A673 (cell line): ENCODE results near the gene GAREM1. TPM values are rescaled to one million over a fixed set of nuclear protein-coding genes. Genes with fewer than 3 reads are reported as not detected.
A peak's percentile ranks its signal among the peaks of the same experiment; 100 is the strongest.

Experiments used
- BruUV-seq: library from RNA; stranded (reverse); fragments of 400-500 nt; replicated peaks from 2 replicates; lab custom pipeline; 2021; lab: Mats Ljungman, UMichigan
- CTCF ChIA-PET: fragments of 300-600 bp; sonication (Branson Sonifier 250); formaldehyde crosslinking; loops from one replicate; lab custom pipeline; 2022; ENCODE audit warnings: antibody characterized with exemption; lab: Charles Lee
- POLR2A ChIA-PET: fragments of 300-600 bp; sonication (Branson Sonifier 250); formaldehyde crosslinking; loops from one replicate; lab custom pipeline; 2022; ENCODE audit warnings: antibody characterized with exemption; ENCODE audit not compliant: low non-redundant PET; lab: Charles Lee
- DNase-seq: peaks from one replicate; pipeline ENCODE4 v3.0.0-alpha.2; 2015; ENCODE audit warnings: low spot score
- H3K27ac ChIP-seq: fragments of 200-600 bp; sonication (generic); 2 replicates; pipeline ENCODE4 v1.5.1; 2016; ENCODE audit warnings: mixed run types, low read depth, mild to moderate bottlenecking, mixed read lengths, antibody characterized with exemption, low read length; ENCODE audit not compliant: poor library complexity, severe bottlenecking
- H3K27me3 ChIP-seq: fragments of 200-600 bp; sonication (generic); replicated peaks from 2 replicates; pipeline ENCODE4 v1.6.1; 2017; ENCODE audit warnings: mixed run types, low read depth, mild to moderate bottlenecking, mixed read lengths, antibody characterized with exemption, low read length; ENCODE audit not compliant: insufficient read depth, poor library complexity
- H3K36me3 ChIP-seq: fragments of 200-600 bp; sonication (generic); 2 replicates; pipeline ENCODE4 v1.6.1; 2016; ENCODE audit warnings: mixed run types, mild to moderate bottlenecking, mixed read lengths, antibody characterized with exemption, low read length; ENCODE audit not compliant: insufficient read depth, poor library complexity, severe bottlenecking
- H3K4me1 ChIP-seq: fragments of 200-600 bp; sonication (generic); 2 replicates; pipeline ENCODE4 v1.6.1; 2017; ENCODE audit warnings: mixed run types, mild to moderate bottlenecking, mixed read lengths, antibody characterized with exemption, low read length; ENCODE audit not compliant: insufficient read depth, poor library complexity, severe bottlenecking
- H3K4me3 ChIP-seq: fragments of 200-600 bp; sonication (generic); 2 replicates; pipeline ENCODE4 v1.5.1; 2016; ENCODE audit warnings: low read depth, mixed run types, mild to moderate bottlenecking, mixed read lengths, low read length; ENCODE audit not compliant: poor library complexity, severe bottlenecking
- H3K9me3 ChIP-seq: fragments of 200-600 bp; sonication (generic); 2 replicates; pipeline ENCODE4 v1.6.1; 2016; ENCODE audit warnings: mixed run types, low read depth, mild to moderate bottlenecking, mixed read lengths, antibody characterized with exemption, low read length; ENCODE audit not compliant: poor library complexity, severe bottlenecking
- EZH2 ChIP-seq: fragments of 200-600 bp; sonication (generic); IDR thresholded peaks from 2 replicates; pipeline ENCODE4 v1.6.1; 2017; ENCODE audit warnings: borderline replicate concordance, low read depth, mild to moderate bottlenecking, mixed read lengths, antibody characterized with exemption, low read length; ENCODE audit not compliant: poor library complexity, severe bottlenecking
- intact Hi-C: fragments of 100-400 bp; cut with micrococcal nuclease; formaldehyde crosslinking; loops from one replicate; pipeline ENCODE4 v1.10.0; 2022; ENCODE audit not compliant: unreplicated experiment
- total RNA-seq: library from RNA; stranded (reverse); gene quantifications from 2 replicates; pipeline ENCODE4 v1.2.3, GENCODE V29; 2021
- TF ChIP-seq, protein P1 (sequence below): fragments of 300-800, 200-600 bp; sonication (generic); conservative IDR thresholded peaks from 2 replicates; pipeline ENCODE4 v1.5.1; 2017; ENCODE audit warnings: low read depth, mild to moderate bottlenecking, antibody characterized with exemption, low read length, moderate library complexity, mixed read lengths

GAREM1 gene
- total RNA-seq, 1 experiment from 2014 or later, result 8.4 TPM

DNA sequence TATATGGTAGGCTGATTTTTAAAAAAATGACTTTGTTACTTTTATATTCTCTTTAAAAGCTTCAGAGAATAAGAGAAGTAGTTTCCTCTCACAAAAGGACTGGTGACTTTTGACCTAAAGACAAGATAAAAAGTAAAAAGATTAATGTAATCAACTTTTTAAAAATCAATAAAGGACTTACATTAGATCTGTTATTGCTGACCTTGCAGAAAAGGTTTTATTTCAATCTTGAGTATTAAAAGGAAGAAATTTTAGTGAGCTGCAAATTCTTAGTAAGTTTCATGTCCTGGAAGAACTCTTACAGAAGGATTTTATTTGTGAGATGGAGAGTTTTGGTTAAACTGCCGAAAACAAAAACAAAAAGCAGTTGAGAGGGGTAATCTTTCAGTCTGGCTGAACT, 2.2 kb upstream of the GAREM1 start:
- CTCF ChIA-PET, result interaction anchor here (0.6 kb wide), 1 partner anchor 63 kb away, joined by 3 read pairs; no protein-coding TSS in a partner anchor

DNA sequence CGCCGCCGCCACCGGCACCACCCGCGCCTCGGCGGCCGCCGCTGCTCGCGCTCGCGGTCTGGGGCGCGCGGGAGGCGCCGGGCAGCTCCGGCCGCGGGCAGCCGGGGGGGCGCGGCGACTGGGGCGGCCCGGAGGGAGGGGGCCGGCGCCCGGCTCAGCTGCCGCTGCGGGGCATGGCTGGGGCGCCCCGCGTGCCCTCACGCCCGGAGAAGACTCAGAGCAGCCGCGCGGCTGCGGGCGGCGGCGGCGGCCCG, 295 bp downstream of the GAREM1 start:
- no peak overlapping the region for H3K27ac ChIP-seq
- H3K4me1 ChIP-seq, result peaks cover 5% of the 10 kb centered on the region
- H3K27me3 ChIP-seq, result no peaks in the 10 kb centered on the region
- no peak for TF ChIP-seq EZH2
- TF ChIP-seq, protein P1, sequence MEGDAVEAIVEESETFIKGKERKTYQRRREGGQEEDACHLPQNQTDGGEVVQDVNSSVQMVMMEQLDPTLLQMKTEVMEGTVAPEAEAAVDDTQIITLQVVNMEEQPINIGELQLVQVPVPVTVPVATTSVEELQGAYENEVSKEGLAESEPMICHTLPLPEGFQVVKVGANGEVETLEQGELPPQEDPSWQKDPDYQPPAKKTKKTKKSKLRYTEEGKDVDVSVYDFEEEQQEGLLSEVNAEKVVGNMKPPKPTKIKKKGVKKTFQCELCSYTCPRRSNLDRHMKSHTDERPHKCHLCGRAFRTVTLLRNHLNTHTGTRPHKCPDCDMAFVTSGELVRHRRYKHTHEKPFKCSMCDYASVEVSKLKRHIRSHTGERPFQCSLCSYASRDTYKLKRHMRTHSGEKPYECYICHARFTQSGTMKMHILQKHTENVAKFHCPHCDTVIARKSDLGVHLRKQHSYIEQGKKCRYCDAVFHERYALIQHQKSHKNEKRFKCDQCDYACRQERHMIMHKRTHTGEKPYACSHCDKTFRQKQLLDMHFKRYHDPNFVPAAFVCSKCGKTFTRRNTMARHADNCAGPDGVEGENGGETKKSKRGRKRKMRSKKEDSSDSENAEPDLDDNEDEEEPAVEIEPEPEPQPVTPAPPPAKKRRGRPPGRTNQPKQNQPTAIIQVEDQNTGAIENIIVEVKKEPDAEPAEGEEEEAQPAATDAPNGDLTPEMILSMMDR, result no peak
- no peak for DNase-seq
- ChIA-PET CTCF (interaction anchor here (0.6 to 2.8 kb wide), 10 partner anchors 79 to 753 kb away, joined by 3 to 45 read pairs (median 4); no protein-coding TSS in a partner anchor), POLR2A (interaction anchor here (0.6 kb wide), 2 partner anchors 110 to 167 kb away, joined by 3 read pairs; no protein-coding TSS in a partner anchor)
- H3K36me3 ChIP-seq, result no peaks in the 10 kb centered on the region
- H3K9me3 ChIP-seq, result no peaks in the 10 kb centered on the region
- intact Hi-C loops, result loop anchor here (2.0 to 5.0 kb wide), 2 partner anchors 77 to 200 kb away; no protein-coding TSS in a partner anchor
- peak overlapping the region; percentile 77 for H3K4me3 ChIP-seq
- BruUV-seq, result no TSS peak

More for the DNA sequence above, 2.2 kb upstream of the GAREM1 start:
- H3K4me3 ChIP-seq, result no peak overlapping the region
- H3K27ac ChIP-seq, result no peak overlapping the region
- DNase-seq, result no peak
- H3K27me3 ChIP-seq, result no peaks in the 10 kb centered on the region
- H3K4me1 ChIP-seq, result peaks cover 5% of the 10 kb centered on the region
- POLR2A ChIA-PET, result no interaction called here
- H3K36me3 ChIP-seq, result no peaks in the 10 kb centered on the region
- intact Hi-C loops, result loop anchor here (5.0 kb wide), 1 partner anchor 74 kb away; no protein-coding TSS in a partner anchor
- BruUV-seq, result no TSS peak
- no peaks in the 10 kb centered on the region for H3K9me3 ChIP-seq
- TF ChIP-seq EZH2, result no peak
- TF ChIP-seq, protein P1, result no peak

DNA sequence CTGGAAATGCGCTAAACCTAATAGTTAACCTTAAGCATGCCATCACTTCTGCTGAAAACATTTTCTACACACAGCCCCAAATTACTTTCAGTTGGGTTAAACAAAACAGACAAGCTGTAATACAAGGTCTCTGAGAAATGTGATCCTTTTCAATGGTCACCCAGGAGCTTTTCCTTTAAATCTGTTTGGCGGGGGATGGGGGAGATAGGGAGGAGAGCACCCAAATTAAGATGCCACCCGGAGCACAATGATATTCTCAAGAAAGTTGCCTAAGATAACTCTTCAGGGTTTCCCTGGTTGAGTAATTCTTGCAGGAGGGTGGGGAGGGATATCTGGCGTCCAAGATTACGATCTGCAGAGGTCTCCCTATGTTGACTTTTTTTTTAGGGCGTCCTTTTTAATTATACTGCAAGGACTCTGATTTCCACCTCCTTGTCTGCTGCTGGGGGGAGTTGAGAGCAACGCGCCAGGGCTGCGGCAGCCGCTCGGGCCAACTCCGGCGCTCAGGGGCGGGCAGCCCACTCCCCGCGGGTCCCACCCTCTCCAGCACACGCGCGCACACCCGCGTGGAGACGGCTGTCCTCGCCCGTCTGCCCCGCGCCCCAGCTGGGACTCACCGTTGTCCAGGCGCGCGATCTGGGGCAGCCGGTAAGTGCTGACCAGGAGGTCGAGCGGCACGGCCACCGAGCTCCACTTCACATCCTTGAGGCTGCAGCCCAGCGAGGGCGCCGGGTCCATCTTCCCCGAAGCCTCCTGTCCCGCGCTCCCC, 807 bp downstream of the GAREM1 start:
- CTCF ChIA-PET, result interaction anchor here (0.8 to 2.8 kb wide), 3 partner anchors 180 to 312 kb away, joined by 4 to 45 read pairs (median 6); no protein-coding TSS in a partner anchor
- DNase-seq, result peak; percentile 24
- Histone ChIP-seq H3K36me3 (no peaks in the 10 kb centered on the region), H3K27me3 (no peaks in the 10 kb centered on the region), H3K9me3 (no peaks in the 10 kb centered on the region), H3K4me3 (peak overlapping the region; percentile 77), H3K27ac (no peak overlapping the region), H3K4me1 (peaks cover 5% of the 10 kb centered on the region)
- intact Hi-C loops, result loop anchor here (2.0 to 5.0 kb wide), 2 partner anchors 77 to 199 kb away; no protein-coding TSS in a partner anchor
- TF ChIP-seq EZH2, result no peak
- TF ChIP-seq, protein P1, result no peak
- POLR2A ChIA-PET, result interaction anchor here (0.6 kb wide), 1 partner anchor 110 kb away, joined by 3 read pairs; no protein-coding TSS in a partner anchor
- BruUV-seq, result no TSS peak
